Kidney capillary endothelial cell (primary cell): Measurements from ENCODE around the gene B3GAT3.
"Not testable (repeated sequence)": the region's sequence is repeated elsewhere in the genome, so short reads cannot be mapped to it uniquely, and the experiment has no call there.

Experiments
- DNase-seq: peaks from one replicate; pipeline ENCODE4 v3.0.0-alpha.2; 2018; ENCODE audit warnings: low spot score

B3GAT3 gene

GRCh38 chr11:62645946-62646824 is 24.4 kb upstream of the B3GAT3 start, which contains the start of gene GANAB:
Gene GANAB, minus strand, starts transcription at chr11:62646613. Its CDS starts 14 bp downstream, at chr11:62646599.
- peak; percentile 98 for DNase-seq

- DNase-seq: no peak
Observed at GRCh38 chr11:62645671-62645945, 23.8 kb upstream of the B3GAT3 start.

DNA sequence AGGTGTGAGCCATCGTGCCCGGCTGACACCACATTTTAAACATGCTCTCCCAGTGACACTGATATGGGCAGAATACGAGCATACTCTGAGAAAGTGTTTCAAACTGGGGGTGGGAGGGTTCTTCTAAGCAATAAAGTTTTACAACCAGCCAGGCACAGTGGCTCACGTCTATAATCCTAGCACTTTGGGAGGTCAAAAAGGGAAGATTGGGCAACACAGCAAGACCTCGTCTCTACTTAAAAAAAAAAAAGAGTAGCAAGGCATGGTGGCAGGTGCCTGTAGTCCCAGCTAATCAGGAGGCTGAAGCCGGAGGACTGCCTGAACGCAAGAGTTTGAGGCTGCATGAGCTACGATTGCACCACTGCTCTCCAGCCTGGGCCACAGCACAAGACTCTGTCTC is 22.4 kb upstream of the B3GAT3 start:
- DNase-seq: no peak

GRCh38 chr11:62632492-62632891 is 10.7 kb upstream of the B3GAT3 start:
- DNase-seq: no peak

- DNase-seq: no peak
Observed at GRCh38 chr11:62627713-62628112, 5.9 kb upstream of the B3GAT3 start.

DNA sequence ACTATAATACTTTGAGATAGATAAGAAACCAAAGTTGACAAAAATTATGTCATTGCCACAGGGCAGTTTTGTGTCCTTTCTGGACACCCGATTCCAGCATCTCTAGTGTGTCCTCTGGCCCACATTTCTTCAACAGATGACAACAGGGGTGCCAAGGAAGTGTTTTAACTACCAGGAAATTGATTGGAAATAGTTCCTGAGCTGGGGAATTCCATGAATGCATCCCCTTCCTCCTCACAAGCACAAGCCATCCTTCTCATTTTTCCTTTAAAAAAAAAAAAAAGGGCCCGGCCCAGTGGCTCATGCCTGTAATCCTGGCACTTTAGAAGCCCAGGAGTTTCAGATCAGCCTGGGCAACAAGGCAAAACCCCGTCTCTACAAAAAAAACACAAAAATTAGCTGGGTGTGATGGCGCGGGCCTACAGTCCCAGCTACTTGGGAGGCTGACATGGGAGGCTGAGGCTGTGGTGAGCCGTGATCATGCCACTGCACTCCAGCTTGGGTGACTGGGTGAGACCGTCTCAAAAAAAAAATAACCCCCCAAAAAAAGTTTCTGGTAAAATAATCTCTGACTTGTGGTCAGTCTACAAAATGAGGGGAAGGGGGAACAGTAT is 797 bp upstream of the B3GAT3 start:
- DNase-seq: no peak

GRCh38 chr11:62621027-62621566 is 689 bp downstream of the B3GAT3 start:
- no peak for DNase-seq

DNA sequence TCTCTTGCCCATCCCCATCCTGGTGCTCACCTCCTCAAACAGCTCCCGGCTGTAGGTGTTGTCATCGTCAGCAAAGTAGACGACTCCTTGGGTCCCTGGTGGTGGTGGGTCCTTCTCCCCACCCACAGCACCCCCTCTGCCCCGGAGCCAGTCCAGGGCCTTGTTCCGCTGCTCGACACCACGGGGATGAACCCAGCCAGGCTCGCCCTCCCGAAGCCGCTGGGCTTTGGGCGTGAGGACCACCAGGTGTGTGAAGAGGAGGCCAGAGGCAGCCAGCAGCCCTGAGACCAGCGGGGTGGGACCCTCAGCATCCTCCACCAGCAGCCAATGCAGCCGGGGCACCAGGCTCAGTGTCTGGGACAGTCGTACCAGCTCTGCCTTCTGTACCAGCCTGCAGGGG is 4.8 kb downstream of the B3GAT3 start:
- DNase-seq: not testable (repeated sequence)

DNA sequence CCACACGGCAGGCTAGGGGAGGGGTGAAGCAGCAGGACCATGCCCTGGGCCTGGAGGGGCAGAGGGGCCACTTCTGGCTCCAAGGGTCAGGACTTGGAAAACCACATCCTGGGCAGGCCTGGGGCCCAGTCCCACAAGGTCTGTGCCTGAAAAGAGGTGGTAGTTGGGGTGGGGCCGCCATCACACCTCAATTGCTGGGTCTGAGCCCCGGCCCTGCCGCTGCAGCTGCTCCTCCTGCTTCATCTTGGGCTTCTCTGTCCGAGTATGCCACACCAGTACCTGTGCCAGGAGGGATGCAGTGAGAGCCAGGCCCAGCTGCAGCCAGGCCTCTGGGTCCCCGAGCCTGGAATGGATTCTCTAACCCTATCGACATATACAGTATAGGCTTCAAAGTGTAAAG is 6.3 kb downstream of the B3GAT3 start:
- DNase-seq: no peak

- DNase-seq: no peak
Observed at GRCh38 chr11:62614275-62614674, 7.5 kb downstream of the B3GAT3 start.

- DNase-seq: no peak
Observed at GRCh38 chr11:62613291-62613778, 8.5 kb downstream of the B3GAT3 start.

DNA sequence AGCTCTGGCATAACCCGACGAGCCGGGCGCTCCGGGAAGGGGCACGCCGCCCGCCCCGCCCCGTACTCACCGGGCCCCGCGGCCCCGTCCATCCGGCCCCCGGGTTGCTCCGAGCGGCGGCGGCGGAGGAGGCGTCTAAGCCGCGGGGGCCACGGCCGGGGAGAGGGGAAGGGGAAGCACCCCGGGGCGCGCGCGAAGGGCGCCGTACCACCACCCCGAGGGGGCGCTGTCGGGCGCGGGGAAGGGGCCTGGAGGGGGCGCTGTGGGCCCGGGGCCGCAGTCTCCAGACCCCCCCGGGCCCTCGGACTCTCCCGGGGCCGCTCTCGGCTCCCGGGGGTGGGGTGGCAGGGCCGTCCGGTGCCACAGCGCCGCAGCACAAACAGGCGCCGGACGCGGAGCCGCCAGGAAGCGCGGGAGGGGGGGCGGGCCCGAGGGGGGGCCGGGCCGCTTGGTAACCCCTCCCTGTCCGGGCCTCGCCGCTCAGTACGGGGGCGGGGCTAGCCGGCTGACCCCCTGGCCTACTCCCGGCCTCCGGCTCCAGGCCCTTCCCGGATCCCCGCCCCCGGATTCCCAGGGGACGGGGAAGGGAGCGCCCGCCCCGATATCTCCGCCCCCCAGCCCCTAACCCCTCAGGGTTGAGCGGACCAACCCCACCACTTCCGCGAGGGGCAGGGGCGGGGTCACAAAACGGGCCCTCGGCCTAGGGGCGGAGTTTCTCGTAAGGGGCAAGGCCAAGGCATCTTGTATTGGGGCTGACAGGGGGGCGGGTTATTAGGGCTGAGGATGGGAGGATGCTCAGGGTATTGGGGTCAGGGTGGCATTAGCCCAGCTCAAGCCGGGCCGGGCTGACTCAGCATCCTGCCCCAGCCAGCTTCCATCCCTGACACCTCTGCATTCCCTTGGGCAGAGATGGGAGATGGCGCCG is 9.2 kb downstream of the B3GAT3 start, which contains the start of the genes EML3 and ROM1:
EML3 (minus strand) TSS at position 410 of the 925 bp plus-strand sequence; CDS start at position 92, 318 bp downstream.
ROM1 (plus strand) TSS at position 892 of the 925 bp plus-strand sequence; CDS start at position 917, 25 bp downstream.
- peak; percentile 81 for DNase-seq

DNA sequence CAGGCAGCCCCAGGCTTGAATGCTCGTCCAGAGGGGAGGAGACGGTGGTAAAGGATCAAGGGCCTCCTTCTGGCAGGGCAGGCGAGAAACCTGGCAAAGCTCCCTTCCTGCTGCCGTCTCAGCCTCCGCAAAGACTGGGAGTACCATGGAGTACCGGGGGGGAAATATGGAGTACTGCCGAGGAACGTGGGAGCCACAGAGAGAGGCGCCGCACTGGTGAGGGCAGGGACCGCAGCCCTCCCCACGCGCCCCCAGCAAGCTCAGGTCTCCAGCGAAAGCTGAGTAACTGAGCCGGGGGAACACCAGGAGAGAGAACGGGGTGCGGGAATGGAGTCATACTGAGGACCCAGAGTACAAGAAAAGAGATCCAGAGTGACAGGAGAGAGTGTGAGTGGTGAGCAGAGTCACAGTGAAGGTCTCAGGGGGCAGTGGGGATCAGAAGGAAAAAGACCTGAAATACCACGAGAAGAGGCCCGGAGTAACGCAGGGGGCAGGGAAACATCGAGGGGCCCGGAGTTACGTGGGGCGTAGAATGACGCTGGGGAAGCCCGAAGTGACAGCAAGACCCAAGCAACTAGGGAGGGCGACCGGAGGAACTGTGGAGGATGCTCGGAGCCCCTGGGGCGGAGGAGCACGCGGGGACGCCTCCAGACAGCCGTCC is 10.0 kb downstream of the B3GAT3 start:
- DNase-seq: peak; percentile 49

- DNase-seq: no peak
Observed at GRCh38 chr11:62610814-62611704, 10.7 kb downstream of the B3GAT3 start.

GRCh38 chr11:62610403-62610802 is 11.4 kb downstream of the B3GAT3 start:
- DNase-seq: no peak

GRCh38 chr11:62608776-62609175 is 13.0 kb downstream of the B3GAT3 start:
- no peak for DNase-seq

GRCh38 chr11:62607714-62608113 is 14.1 kb downstream of the B3GAT3 start:
- no peak for DNase-seq

GRCh38 chr11:62605902-62606301 is 15.9 kb downstream of the B3GAT3 start:
- no peak for DNase-seq

- DNase-seq: no peak
Observed at GRCh38 chr11:62605467-62605866, 16.3 kb downstream of the B3GAT3 start.

DNA sequence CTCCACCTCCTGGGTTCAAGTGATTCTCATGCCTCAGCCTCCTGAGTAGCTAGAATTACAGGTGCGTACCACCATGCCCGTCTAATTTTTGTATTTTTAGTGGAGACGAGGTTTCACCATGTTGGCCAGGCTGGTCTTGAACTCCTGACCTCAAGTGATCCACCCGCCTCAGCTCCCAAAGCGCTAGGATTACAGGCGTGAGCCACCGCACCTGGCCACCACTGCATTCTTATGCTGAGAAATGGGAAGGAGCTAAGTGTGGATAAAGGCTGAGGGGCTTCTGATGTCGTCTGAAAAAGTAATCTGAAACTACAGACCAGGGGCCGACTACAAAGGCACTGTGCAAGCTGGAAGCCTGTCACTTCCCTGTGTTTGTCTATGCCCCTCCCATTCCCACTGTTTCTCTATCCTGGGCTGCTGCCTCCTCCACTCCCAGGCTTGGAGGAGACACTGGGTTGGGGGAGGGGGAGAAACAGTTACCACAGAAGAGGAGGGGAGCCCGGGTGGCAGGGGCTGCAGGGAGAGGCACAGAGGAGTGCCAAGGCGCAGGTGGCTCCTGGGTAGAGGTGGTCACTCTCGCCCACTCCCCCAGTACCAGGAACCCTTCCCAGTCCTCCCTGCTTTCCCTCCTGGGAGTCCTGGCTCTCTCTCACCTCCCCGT is 17.2 kb downstream of the B3GAT3 start:
- no peak for DNase-seq
